NCI-H2227 (cell line): ENCODE measurements around the gene ZHX3.
A peak's percentile ranks its signal among the peaks of the same experiment; 100 is the strongest.
"Not testable (repeated sequence)": the region's sequence is repeated elsewhere in the genome, so short reads cannot be mapped to it uniquely, and the experiment has no call there.

Experiments
- DNase-seq: peaks from one replicate; lab custom pipeline; 2025; ENCODE audit not compliant: unreplicated experiment; lab: John Stamatoyannopoulos, UW

The ZHX3 gene

DNA sequence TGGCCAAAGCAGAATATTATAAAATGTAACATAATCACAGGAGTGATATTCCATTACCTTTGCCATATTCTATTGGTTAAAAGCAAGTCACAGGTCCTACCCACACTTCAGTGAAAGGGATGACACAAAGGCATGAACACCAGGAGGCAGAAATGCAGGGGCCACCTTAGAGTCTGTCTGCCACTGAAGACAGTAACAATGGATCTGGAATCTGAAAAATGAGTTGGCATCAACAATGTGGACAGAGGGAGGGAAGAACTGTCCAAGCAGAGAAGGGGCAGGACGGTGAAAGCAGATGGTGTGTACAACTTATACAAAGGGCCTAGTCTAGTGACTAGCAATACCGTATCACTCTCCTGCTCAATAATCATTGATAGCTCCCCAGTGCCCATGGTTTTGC, 16.5 kb upstream of the ZHX3 start:
- DNase-seq: no peak

DNA sequence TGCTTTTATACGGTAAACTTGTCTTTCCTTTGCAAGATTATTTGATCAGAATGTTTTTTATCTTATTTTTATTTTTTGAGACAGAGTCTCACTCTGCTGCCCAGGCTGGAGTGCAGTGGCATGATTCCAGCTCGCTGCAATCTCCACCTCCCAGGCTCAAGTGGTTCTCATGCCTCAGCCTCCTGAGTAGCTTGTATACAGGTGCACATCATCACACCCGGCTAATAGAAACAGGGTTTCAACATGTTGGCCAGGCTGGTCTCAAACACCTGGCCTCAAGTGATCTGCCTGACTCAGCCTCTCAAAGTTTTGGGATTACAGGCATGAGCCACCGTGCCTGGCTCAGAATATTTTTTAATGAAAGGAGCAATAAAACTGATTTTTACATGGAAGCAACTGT, 14.2 kb upstream of the ZHX3 start:
- no peak for DNase-seq

DNA sequence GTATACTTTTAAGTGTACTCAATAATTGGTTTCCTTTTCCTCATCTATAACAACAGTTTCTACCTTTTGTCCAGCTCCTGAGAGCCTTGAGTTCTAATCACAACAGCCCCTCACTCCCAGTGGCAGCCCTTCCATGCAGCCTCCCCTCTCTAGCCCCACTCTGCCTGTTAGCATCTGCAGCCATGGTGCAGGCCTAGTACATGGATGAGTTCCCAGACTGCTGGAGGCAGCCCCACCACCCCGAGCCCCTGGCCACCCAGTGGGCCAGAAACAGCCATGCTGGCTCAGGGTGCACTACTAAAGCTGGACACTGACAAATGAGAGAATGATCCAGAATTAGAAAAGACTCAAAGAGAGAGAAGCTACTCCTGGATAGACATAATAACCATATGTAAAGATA, 13.4 kb upstream of the ZHX3 start:
- DNase-seq: no peak

DNA sequence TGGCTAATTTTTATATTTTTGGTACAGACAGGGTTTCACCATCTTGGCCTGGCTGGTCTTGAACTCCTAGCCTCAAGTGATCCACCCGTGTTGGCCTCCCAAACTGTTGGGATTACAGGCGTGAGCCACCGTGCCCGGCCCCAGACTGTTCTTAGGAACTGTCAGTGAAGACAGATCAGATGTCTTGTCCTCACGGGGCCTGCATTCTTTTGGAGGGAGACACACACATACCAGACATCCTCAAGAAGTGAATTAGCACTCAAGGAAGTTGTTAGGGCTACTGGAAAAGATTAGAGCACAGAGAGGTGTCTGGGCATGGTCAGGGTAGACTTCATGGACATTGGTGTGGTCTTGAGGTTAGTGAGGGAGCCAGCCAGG, 12.8 kb upstream of the ZHX3 start:
- no peak for DNase-seq

DNA sequence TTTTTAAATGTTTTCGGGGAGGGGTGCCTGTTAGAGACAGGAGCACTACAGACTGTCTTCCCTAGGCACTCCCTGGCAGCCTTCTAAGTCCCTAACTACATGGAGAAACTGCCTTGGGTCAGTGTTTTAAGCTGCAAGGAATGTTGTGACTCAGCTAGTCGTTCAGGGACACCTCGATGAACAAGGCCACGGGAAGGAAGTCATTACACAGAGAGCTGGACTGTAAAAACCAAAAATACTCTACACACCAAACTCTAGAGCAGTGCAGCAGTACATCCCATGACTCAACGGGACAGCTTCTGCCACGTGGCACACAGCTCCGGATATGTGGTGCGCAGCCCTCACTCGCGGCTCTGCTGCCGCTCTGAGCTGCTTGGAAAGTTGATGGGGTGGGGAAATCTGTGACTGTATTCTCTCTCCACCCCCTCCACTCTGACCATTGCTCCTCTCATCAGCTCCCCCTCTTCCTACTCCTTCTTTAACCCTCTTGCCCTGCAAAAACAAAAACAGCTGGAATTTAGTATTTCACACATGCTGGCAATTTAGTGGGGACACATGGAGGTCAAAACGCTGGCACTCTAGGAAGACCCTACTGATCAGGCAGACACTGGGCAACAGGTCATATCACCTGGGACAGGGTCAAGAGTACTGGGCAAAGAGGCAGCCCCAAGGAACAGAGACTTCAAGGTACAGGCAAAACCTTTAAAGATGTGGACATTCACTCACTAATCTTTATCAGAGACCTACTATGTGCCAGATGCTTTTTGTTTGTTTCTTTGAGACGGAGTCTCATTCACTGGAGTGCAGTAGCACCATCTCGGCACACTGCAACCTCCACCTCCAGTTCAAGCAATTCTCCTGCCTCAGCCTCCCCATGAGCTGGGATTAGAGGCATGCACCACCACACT, 12.2 kb upstream of the ZHX3 start:
- DNase-seq: no peak

DNA sequence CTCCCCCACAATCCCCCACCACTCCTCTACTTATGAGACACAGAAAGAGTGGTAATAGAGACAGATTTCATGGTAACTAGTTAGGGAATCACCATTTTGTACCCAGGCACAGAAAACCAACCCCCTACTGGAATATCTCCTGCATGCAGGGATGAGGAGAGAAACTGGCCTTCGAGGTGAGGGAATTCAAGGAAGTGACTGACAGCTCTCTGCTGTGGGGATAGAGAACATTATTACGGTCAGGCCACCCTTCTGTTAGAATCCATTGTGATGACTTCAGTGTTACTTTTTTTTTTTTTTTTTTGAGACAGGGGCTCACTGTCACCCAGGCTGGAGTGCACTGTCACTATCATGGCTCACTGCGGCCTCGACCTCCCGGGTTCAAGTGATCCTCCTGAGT, 9.6 kb upstream of the ZHX3 start:
- no peak for DNase-seq

DNA sequence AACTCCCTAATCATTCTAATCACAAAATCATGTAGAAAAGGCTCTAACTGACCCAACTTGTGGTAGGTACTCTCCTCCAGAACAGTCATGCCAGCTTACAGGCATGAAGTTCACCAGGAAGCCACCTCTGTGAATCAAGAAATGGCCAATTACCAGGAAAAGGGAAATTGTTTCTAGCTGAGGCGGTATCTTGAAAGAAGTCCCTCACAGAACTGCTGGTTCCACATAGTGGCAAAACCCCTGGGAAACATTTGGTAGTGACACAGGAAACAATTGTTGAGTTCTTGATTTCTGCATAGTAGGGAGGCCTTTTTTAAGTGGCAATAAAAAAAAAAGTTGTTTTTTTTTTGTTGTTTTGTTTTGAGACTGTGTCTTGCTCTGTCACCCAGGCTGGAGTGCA, 3.4 kb upstream of the ZHX3 start:
- no peak for DNase-seq

DNA sequence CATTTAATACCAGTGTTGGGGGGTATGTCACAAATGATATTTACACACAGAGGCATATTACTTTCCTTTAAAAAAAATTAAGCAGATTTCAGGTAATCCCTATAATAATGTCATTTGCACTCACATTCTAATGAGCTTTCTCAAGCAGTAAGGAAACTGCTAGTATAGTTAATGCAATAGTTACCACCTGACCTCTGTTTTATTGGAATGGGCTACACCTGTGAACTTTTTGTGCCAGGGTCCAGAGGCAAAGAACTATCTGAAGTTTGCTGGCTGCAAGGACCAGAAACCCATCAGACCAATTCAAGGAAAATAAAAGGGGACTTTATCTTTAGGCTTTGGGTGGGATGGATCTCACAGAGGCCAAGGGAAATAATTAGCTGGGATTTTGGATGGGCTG, 2.9 kb upstream of the ZHX3 start:
- DNase-seq: no peak

DNA sequence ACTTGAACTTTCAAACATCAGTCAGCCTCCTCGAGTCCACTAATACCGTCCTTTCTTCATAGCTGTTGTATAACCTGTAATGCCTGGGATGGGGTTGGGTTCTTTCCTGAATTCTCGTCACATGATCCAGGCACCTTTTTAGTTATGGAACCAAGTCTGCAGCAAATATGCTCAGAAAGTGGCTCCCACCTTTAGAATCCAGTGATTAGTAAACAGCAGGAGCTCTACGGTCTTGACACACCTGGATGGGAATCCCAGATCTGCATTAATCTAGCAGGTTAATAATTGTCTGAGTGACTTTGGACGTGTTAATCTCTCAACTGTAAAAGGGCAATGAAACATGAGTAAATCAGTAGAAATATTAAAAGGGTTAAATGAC, 729 bp upstream of the ZHX3 start:
- peak; percentile 51 for DNase-seq

DNA sequence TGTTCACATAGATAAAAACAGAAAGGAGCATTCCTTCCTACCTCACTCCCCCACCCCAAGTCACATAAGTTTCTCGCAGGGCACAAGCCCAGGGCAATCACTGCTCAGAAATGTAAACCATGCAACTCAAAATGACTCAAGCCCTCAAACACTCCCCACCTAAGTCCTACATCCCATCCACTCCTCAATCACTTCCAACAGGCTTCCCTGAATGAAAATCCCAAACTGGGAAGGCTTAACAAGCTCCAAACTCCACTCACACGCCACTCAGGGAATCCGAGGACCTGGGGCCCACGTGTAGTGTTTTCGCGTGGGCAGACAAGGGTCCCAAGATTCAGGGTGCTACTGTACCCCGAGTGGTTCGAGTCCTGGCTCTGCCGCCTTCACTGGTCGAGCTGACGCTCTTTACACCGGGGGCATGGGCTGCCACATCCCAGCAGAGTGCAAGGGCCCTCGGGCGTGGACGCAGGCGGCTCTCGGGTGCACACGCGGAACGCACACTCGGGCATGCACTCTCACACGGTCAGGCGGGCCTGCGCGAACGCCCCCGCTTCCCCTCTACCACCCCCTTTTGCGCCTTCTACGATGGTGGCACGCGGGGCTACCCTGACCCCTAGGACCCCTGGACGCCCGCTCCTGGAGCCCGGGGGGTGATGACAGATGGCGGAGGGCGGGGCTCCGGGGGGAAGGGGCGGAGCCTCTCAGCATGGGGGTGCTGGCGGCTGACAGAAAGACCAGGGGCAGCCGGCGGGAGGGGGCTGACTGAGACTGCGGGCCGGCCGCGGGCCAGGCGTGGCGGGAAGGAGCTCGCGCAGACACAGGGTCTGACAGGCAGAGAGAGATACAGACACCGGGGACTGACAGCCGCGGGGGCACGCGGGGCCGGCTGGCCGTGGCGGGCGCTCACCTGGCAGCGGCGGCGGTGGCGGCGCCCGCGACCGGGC, 657 bp downstream of the ZHX3 start:
- peak; percentile 71 for DNase-seq

DNA sequence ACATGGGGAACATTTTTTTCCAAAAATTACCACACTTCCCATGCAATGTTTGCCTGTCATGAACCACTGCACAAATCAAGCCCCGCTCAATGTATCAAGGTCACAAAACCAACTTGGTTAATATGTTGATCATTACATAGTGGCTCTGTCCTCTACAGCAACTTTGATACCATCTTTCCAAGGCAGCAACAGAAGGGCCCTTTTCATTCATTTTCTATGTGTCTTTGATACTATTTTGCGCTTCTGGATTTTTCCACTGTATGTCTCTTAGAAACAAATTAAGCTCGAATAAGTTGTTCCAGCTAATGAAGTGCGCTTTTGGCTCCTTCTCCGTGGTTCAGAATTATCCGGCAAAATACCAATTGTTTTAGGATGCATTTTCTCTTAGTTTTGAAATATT, 1.5 kb downstream of the ZHX3 start:
- DNase-seq: no peak

DNA sequence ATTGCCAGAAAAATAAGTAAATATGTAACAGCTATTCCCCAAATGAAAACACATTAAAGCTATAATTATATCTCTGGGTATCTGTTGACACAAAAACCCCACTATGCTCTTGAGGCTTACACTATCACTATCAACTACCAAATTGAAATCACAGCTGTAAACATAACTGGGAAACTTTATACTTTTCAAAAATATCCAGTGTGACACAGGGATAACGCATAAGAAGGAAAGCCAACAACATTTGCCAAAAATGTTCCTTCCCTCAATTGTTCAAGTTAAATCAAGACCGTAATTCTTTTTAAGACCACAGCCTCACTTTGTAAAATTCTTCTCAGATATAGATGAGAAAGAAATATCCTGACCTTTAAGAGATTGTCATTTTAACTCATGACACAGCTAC, 3.1 kb downstream of the ZHX3 start:
- no peak for DNase-seq

DNA sequence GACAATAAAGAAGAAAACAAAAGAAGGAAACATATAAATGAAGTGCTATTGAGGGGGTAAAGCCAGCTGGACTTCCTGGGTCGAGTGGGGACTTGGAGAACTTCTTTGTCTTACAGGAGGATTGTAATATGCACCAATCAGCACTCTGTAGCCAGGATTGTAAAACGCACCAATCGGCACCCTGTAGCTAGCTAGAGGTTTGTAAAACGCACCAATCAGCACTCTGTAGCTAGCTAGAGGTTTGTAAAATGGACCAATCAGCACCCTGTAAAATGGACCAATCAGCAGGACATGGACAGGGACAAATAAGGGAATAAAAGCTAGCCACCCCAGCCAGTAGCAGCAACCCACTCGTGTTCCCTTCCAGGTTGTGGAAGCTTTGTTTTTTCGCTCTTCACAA, 5.5 kb downstream of the ZHX3 start:
- DNase-seq: not testable (repeated sequence)

DNA sequence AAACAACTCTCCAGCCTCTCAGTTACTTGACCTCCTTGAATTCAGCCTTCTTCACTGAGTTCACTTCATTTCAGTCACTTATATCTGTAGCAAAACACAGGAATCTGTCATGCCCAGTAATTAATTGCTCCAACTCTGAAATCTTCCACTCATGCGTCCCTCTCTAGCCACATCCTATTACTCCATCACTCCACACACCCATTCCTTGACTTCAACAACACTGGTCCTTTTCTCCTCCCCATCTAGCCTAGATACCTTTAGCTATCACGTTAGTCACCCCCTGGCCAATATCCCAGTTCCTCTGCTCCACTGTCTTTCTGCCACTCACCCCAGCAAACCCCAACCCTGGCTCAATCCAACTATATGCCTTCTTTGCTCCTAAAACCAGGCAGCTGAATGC, 7.7 kb downstream of the ZHX3 start:
- DNase-seq: no peak

DNA sequence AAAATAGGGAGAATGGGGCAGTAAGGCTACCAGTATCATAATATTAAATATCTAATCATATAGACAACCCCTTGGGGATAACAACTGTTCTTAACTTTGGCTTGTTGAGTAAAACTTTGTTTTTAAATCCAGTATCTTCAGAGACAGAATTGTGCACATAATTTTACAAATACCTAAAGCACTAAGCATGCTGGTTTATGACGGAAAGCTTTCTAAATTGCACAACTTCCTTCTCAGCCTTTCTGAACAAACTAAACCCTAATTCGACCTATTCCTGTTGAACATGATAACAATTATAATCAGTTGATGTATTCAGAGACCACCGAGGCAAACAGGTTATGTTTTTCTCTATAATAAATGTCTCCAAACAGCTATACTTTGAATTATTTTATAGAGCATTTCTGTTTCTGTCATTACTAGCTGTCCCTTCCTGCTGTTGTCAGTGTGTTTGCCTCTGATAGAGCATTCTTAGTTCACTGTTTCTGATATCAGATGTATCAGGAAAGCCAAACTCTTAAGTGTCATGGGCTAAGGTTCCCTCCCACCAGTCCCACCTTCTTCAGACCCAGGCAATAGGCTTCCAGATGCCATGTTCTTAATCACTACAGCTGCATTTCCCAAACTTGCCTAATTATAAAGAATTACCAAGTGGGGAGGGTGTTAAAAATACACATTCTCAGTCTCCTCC, 8.7 kb downstream of the ZHX3 start:
- DNase-seq: no peak

DNA sequence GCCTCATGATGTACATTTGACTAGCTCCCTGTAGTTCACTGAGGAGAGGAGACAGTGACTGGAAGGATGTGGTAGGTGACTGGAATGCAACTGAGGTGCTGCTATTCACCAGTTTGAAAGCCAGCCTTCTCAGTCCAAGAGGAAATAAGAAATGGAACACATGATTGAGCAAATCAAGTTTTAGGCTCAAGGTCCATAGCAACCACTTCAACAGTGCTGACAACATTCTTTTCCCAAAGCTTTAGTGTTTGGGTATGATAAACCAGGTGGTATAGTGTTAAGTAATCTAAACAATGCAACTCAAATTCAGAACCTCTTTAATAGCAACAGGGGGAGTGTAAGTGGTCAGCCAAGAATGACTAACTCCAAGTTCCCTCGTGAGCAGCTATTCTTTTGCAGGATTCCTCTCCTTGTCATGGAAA, 9.2 kb downstream of the ZHX3 start:
- DNase-seq: no peak

DNA sequence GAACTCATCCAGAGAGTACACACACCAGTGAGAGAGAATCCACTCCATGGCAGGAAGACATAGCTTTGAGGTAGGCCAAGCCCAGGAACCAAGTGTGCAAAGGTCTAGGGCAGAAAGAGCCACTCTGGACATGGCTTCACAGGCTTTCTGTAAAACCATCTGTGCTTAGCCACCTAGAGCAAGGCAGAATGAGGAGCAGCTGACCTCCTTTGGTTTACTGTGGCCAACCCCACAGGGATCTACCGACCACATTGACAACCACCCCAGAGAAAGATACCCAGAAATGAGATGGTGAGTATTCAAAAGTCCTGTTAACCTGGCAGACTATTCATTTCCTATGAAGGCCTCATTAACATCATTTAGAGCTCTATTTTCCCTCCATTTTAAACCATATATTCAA, 10.5 kb downstream of the ZHX3 start:
- DNase-seq: no peak

DNA sequence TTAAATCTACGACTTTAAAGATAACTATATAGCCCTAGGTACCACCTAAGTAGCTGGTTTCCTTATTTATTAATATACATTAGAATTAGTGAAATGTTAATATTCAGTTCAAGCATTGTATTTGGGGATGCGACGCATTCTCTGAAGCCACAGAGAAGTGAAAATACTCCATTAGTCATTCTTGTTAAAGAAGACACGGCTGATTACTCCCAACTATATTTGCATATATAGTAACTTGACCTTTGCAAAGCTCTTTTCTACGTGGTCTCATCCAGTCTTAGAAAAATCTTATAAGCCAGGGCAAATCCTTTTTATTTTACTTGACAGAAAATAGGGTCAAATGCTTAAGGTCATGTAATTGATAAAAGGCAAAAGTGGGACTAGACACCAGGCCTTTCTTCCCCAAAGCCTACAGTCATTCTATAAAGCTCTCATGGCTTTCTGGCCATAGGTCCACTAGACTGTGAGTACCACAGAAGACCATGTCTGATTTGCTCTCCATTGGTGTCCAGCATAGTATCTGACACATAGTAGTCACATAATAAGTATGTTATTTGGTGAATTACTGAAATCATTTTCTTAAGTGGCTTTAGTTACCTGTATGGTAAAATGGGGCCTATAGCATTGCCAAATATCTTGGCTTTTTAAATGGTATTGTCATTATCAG, 11.3 kb downstream of the ZHX3 start:
- no peak for DNase-seq

DNA sequence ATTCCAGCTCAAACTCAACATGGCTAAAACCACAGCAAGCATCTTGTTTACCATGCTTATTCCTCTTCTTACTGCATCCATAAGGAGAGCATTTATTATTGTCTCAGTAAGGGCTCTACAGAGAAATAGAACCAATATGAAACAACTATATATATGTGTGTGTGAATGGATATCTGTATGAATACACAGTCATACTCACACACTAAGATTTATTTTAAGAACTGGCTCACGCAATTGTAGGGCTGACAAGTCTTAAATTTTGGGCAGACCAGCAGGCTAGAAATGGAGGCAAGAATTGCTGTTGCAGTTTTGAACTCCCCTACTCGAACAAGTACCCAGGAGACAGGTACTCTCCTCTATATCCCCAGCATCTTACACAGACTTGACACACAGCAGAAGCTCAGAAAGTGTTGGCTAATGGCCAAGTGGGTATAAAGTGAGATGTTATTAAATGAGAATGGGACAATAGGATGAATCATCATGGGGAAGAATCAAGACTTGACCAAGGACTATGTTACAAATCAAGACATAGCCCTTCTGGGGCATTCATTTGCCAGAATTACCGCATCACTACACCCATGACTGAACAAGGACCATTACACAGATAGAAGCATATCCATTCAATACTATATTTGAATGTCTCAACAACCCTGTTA, 13.0 kb downstream of the ZHX3 start:
- no peak for DNase-seq

DNA sequence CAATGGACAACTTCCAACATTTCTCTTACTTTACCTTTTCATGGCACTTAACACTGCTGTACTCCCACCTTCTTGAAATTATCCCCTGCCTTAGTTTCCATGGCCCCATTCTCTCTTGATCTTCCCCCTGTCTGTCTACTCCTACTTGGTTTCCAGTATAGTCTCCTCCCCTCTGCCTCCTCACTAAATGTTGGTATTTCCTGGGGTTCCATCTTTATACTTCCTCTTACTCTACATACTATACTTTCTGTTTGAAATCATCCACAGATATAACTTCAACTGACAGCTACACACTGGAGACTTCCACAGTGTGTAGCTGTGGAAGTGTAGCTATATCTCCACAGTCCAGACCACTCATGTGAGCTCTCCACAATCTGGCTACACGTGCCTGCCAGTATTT, 13.5 kb downstream of the ZHX3 start:
- DNase-seq: no peak

DNA sequence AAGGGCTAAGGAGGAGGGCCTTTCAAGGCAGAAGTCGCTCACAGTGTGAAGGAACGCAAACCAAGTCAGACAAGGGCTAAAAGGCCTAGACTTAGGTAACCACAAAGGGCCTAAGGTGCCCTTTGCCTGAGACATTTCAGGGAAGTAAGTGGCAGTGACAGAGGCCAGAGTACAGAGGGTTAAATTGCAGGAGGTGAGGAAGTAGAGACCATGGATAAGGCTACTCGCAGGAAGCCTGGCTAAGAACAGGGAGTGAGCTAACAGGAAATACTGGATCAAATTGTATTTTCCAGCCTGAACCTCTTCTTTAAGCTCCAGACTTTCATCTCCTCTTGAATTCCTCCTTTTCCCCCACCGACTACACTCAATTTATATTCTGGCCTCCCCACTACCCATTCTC, 16.6 kb downstream of the ZHX3 start:
- no peak for DNase-seq
